GM18907 (cell line): ENCODE measurements around the gene DIDO1.
A peak's percentile ranks its signal among the peaks of the same experiment; 100 is the strongest.

ENCODE experiments used
- ATAC-seq: cut with Tn5 transposase; IDR thresholded peaks from one replicate; pipeline ENCODE4 v1.9.1; 2021; ENCODE audit warnings: mild to moderate bottlenecking, moderate library complexity; ENCODE audit not compliant: unreplicated experiment

DIDO1 gene

GRCh38 chr20:62840244-62841197, 85.8 kb downstream of the DIDO1 start:
- ATAC-seq: no peak

DNA sequence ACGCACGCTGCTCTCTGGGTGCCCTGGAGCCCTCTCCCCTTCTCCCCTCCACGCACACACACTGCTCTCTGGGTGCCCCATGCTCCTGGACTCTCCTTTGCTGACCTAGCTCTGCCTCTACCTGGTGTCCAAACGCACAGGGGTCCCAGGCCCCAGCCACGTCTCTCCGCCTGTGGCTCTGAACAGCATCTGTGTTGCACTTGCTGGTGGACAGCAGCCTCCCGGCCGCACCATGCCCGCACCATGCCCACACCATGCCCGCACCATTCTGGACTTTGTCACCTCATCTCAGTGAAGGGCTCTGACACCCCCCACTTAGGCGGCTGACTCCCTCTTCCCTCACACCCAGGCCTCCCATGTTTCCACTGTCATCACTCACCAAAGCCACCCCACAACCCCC, 86.5 kb downstream of the DIDO1 start:
- no peak for ATAC-seq

- no peak for ATAC-seq
These were observed 87.0 kb downstream of the DIDO1 start for GRCh38 chr20:62839261-62839660.

GRCh38 chr20:62838128-62838891, 88.0 kb downstream of the DIDO1 start:
- peak; percentile 82 for ATAC-seq

DNA sequence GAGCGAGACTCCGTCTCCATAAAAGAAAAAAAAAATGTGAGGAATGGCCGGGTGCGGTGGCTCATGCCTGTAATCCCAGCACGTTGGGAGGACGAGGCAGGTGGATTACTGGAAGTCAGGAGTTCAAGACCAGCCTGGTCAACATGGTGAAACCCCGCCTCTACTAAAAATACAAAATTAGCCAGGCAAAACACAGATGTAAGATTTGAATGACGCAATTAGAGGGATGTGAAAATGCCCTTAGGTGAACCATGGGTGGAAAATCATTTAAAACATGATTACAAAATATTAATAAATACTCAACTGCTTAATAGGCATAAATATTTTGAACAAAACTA, 88.5 kb downstream of the DIDO1 start:
- ATAC-seq: peak; percentile 11

- no peak for ATAC-seq
These were observed 89.3 kb downstream of the DIDO1 start for GRCh38 chr20:62836967-62837490.

DNA sequence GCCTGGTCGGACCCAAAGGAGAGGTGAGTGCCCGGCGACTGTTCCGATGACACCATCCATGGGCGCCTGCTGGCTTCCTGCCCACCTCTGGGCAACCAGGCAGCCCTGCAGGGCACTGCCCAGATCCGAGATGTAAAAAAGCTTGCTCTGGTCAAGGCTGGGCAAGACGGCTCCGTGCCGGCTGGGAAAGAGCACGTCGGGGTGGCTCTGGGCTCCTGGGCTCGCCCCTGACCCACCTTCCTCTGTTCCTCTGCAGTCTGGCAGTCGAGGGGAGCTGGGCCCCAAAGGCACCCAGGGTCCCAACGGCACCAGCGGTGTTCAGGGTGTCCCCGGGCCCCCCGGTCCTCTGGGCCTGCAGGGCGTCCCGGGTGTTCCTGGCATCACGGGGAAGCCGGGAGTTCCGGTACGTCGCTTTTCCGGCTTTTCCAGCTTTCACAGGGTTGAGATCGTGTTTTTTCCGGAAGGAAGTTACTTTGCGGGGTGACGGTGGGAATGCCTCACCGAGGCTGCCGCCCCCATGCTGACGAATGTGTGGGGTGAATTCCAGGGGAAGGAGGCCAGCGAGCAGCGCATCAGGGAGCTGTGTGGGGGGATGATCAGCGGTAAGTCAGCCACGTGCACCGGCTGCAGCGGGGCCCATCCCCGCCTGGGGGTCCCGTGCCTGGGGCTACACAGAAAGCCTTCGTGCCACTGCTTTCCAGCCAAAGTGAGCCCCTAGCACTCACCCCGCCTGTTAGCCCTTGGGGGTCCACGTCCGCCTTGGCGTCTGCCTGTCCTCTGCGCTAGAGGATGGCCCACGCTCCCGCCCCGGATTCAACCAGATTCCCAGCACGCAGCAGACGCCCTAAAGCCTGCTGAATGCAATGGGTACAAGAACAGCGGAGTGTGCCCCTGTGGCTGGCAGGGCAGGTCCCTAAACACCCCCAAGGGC, 90.1 kb downstream of the DIDO1 start:
- no peak for ATAC-seq

- ATAC-seq: no peak
These were observed 91.2 kb downstream of the DIDO1 start for GRCh38 chr20:62834967-62835730.

DNA sequence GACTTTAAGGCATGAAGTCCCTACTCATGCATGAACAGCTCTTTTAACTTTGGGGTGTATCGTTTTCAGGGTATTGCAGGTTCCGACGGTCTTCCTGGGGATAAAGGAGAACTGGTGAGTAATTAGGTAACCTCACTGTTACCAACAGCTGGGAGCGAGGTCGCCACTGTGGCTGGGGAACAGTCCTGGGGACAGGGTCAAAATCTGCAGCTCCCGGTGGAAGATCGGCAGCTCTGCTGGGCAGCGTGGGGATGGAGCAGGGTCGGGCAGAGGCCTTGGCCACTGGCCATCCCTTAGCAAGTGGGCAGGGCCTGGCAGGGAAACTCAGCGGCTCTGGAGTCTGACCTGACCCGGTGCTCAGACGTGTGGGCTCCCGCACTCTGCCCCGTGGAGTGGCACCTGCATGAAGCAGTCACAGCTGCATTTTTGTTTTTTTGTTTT, 93.3 kb downstream of the DIDO1 start:
- ATAC-seq: peak; percentile 22

DNA sequence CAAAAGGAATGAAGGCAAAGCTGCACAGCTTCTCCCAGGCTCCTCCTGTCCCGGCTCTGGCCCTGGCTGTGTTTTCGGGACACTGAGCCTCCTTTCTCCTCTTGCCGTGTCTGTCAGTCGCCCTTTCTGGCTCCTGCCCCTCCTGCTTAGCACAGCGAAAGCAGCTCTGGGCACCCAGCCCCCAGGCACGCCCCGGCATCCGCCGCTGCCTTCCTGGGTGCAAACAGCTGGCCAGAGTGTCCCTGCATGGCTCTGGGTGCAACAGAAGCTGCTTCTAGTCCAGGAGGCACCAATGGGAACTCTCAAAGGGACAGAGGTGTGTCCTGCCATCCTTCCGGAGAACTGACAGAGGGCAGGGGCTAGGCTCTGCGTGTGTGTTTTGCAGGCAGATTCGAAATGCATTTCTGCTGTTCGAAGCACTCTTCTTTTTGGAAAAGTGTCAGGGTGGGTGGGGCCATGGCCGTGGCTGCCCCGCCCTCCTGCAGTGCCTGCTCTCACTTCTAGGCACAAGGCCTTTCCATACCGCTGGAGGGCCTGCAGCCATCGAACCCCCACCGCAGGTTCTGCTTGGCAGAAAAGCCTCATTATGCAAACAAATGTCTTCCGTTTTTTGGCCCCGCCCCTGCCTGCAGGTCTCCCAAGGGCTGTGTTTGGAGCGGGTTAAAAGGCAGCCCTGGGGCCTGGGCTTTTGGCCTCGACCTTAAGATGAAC, 93.9 kb downstream of the DIDO1 start:
- peak; percentile 57 for ATAC-seq

GRCh38 chr20:62831854-62832211, 94.5 kb downstream of the DIDO1 start:
- ATAC-seq: no peak

DNA sequence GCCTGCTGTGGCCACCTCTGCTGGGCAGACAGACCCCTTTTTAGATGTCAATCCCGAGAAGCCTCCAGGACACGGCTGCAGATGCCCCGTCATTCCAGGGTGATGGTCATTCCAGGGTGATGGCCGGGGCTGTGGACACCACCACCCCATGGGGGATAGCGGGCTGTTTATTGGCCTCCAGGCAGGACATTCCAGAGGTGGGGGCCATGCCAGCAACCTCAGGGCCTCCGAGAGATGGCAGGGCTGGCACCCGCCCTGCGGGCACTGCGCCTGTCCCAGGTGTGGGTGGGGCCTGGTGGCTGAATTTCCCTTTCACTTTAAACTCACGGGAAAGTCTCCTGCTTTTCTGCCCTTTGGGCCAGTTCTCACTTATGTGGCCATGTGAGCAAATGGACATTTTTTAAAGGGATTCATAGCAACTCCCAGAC, 94.9 kb downstream of the DIDO1 start:
- no peak for ATAC-seq

GRCh38 chr20:62830821-62831220, 95.5 kb downstream of the DIDO1 start:
- ATAC-seq: no peak

DNA sequence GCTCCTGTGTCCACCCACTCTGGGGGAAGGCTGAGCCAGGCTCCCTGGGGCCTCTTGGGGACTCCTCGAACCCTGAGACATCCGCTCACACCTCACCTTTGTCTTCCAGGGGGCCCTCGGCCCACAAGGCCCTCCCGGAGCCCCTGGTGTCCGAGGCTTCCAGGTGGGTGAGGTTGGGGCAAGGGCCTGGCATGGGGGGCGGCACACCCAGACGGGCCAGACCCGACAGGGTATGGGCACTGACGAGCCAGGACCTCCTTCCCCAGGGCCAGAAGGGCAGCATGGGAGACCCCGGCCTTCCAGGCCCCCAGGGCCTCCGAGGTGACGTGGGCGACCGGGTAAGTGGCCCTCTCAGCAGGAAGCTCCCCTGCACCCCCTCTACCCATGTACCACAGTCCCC, 96.1 kb downstream of the DIDO1 start:
- ATAC-seq: no peak

- no peak for ATAC-seq
These were observed 96.8 kb downstream of the DIDO1 start for GRCh38 chr20:62829231-62830230.

- no peak for ATAC-seq
These were observed 97.6 kb downstream of the DIDO1 start for GRCh38 chr20:62828511-62829230.

DNA sequence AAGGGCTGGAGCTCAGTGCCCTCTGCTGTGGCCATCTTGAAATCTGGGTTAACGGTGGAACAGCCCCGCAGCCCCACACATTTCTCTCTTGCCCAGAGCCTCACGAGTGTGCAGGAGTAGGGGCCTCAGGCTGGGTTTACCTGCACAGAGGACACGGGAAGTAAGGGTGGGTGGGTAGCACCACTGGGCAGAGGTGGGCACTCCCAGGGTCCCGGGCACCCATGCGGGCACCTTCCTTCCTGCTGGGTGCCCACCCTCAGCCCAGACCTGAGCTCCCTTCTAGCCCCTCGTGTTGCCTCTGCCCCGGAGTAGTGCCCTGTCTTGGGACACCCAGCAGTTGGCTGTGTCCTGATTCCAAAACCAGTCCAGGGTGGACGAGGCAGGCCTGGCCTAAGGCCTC, 98.3 kb downstream of the DIDO1 start:
- no peak for ATAC-seq
